Right ventricle myocardium superior (tissue), 1 donor: ENCODE data around the gene CCDC170. TPM values are rescaled to one million over a fixed set of nuclear protein-coding genes. Genes with fewer than 3 reads are reported as not detected.
A peak's percentile ranks its signal among the peaks of the same experiment; 100 is the strongest.
"Not testable (repeated sequence)": the region's sequence is repeated elsewhere in the genome, so short reads cannot be mapped to it uniquely, and the experiment has no call there.

Experiments
- ATAC-seq: fragments of 200-7000 bp; cut with Tn5 transposase; one replicate; pipeline ENCODE4 v1.9.1; 2020; ENCODE audit warnings: mild to moderate bottlenecking; ENCODE audit not compliant: poor library complexity
- DNase-seq: peaks from one replicate; pipeline ENCODE4 v3.0.0-alpha.2; 2020
- intact Hi-C: fragments of 100-400 bp; cut with DNase I; formaldehyde crosslinking; loops from one replicate; pipeline ENCODE4 v1.11.2; 2022
- long read RNA-seq: library from polyadenylated mRNA; unstranded; transcript quantifications from one replicate; pipeline ENCODE4 v2.0.0, GENCODE V29; 2021
- total RNA-seq: library from RNA; stranded (reverse); fragmentation: NEBNext Ultra II Directional; extraction: Animal tissue kit (Norgen Biotek cat#: 25700); gene quantifications from one replicate; pipeline ENCODE4 v1.2.1, GENCODE V29; 2021
- donor health status: DM: no; HTN: yes; CAD: no; lungs with severe emphysema.

CCDC170 gene, protein sequence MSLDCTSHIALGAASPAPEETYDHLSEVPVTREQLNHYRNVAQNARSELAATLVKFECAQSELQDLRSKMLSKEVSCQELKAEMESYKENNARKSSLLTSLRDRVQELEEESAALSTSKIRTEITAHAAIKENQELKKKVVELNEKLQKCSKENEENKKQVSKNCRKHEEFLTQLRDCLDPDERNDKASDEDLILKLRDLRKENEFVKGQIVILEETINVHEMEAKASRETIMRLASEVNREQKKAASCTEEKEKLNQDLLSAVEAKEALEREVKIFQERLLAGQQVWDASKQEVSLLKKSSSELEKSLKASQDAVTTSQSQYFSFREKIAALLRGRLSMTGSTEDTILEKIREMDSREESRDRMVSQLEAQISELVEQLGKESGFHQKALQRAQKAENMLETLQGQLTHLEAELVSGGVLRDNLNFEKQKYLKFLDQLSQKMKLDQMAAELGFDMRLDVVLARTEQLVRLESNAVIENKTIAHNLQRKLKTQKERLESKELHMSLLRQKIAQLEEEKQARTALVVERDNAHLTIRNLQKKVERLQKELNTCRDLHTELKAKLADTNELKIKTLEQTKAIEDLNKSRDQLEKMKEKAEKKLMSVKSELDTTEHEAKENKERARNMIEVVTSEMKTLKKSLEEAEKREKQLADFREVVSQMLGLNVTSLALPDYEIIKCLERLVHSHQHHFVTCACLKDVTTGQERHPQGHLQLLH
- 0.65 TPM for total RNA-seq
- long read RNA-seq, full-length matches to known transcripts, result 1 of 1 reads
- long read RNA-seq, partial matches to known transcripts, result 0 of 1 reads
- long read RNA-seq, other reads (novel, unspliced or antisense), result 0 of 1 reads

DNA sequence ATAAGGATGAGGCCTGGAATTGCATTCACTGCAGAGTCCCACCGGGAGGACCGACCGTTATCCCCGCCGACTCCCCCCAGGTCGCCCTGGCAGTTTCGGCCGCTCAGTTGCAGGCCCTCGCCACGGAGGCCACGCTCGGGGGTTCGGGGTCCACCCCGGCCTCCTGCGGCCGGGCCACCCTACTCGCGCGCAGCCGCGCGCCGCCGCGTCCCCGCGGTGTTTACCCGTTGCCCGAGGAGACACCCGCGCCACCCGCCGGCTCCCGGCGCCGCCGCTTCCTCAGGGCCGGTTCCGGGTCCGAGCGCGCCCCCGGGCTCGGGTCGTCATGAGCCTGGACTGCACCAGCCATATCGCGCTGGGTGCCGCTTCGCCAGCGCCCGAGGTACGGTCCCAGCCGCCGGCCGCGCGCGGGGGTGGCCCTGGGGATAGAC, at the start of gene CCDC170:
Gene CCDC170, plus strand, starts transcription at position 214 of the 431 bp plus-strand sequence. Its CDS starts 112 bp downstream, at position 326.
- ATAC-seq, result peak; percentile 84
- DNase-seq, result peak; percentile 84
- intact Hi-C loops, result no loop called here

DNA sequence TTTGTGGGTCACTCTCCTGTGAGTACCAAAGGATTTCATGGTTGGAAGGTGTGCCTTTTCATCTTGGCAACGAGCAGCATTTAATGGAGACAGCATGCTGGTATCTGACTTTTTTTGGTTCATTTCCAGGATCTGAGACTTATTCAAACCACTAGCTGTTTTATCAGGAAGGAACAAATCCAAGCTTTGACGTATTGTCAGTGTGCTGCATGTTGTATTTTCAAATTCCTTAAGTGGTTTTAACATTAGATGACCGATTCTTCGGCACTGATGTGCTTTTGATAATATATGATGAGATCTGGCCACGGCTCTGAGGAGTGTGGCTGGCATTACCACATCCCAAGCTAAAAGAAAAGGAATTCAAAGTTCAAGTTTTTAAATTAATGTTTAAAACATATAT, 48.3 kb upstream of the CCDC170 start:
- DNase-seq (no peak), ATAC-seq (peak; percentile 57)
- intact Hi-C loops, result no loop called here

DNA sequence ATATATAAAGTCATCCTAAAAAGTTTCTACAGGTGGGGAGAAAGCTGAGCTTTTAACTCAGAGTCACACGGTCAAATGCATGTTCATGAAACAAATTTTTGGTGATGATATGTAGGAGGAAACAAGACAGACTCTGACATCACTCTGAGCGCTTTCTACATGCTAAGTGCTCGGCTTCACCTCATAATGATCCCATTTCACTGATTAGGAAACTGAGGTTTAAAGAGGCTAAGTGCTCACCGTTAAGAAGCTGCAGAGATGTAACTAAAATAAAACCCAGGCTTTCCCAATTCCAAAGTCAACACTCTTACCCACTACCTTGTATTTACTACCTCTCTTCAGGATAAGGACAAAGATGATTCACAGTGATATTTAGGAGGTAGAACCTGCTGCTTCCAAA, 46.6 kb upstream of the CCDC170 start:
- DNase-seq (no peak), ATAC-seq (no peak)
- intact Hi-C loops, result no loop called here

- ATAC-seq (no peak), DNase-seq (no peak)
- intact Hi-C loops, result no loop called here
These were observed 45.2 kb upstream of the CCDC170 start for GRCh38 chr6:151448623-151449022.

DNA sequence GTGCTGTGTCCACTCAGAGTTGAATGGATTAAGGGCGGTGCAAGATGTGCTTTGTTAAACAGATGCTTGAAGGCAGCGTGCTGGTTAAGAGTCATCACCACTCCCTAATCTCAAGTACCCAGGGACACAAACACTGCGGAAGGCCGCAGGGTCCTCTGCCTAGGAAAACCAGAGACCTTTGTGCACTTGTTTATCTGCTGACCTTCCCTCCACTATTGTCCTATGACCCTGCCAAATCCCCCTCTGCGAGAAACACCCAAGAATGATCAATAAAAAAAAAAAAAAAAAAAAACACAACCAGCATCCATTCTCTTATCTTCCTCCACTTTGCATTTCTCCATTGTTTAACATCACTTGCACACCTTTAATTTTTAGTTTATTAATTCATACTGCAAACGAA, 42.9 kb upstream of the CCDC170 start:
- ATAC-seq, DNase-seq, intact Hi-C loops: not testable (repeated sequence)

DNA sequence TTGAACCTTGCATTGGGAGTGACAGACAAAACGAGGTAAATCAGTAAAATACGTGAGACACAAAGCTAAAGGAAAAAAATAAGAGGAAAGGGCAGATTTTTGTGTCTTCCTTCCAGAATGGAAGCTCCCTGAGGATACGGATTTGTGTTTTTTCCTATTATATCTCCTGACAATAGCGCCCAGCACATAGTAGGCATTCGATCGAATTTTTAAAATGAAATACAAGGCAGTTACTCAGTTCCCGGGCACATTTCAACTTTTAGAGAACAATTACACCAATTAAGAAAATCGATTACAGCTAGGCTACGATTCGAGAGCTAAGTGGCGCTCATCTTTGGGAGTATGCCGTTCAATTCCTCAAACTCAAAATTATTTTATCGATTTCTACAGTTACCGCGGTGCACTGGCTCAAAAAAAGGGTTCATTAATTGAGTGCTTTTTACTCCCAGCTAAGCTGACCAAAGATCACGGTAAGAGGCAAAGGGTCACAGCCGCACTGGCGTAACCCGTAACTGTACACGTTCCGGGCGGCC, 42.3 kb upstream of the CCDC170 start:
- intact Hi-C loops, result no loop called here
- ATAC-seq, result no peak
- DNase-seq, result no peak

- peak; percentile 100 for DNase-seq
- ATAC-seq, result peak; percentile 99
- intact Hi-C loops, result no loop called here
These were observed 41.7 kb upstream of the CCDC170 start, which contains the start of gene RMND1 for GRCh38 chr6:151451950-151452749. TSS of gene RMND1 (minus strand) at chr6:151452126. CDS start at chr6:151445811, 6,315 bp downstream.

DNA sequence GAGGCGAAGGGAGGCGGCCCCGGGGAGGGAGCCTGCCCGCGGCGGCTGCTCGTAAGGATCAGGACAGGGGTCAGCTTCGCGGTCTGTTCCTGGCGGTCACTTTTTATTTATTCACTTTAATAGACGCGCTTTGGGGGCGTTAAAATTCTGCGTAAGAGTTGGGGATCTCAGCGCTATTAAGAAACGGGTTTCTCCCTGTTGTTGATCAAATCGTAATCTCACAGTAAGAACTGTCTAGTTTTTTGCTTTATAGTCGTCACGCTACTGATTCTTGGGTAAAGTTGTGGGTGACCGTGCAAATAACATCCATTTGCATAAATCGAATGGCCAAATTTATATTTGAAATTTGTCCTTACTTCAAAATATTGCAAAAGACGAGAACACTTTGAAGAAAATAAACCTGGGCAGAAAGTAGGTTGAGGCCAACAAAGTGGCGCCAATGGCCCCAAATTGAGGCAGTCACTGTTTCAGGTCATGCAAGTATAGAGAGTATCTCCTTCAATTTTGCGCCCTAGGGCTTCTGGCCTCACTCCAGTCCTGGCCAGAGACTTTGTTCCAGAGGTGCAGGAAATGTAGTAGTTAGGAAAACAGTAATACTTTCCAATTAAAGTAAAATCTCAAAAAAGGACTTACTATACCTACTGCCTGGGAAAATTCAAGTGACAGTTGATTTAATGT, 40.9 kb upstream of the CCDC170 start:
- DNase-seq, result peak; percentile 49
- ATAC-seq, result peak; percentile 43
- intact Hi-C loops, result no loop called here

DNA sequence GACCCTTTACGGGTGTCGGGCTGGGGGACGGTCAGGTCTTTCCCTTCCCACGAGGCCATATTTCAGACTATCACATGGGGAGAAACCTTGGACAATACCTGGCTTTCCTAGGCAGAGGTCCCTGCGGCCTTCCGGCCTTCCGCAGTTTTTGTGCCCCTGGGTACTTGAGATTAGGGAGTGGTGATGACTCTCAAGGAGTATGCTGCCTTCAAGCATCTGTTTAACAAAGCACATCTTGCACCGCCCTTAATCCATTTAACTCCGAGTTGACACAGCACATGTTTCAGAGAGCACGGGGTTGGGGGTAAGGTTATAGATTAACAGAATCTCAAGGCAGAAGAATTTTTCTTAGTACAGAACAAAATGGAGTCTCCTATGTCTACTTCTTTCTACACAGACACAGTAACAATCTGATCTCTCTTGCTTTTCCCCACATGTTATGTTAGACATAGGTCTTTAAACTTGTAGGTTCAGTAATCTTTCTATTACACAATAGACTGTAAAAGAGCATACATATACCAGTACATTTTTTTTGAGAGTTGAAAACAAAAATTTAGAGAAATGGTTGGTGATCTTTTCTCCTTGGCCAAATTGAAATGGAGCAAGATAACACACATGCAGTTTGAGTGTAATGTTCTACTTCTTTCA, 37.9 kb upstream of the CCDC170 start:
- intact Hi-C loops, DNase-seq, ATAC-seq: not testable (repeated sequence)

GRCh38 chr6:151461673-151462072, 32.1 kb upstream of the CCDC170 start:
- intact Hi-C loops, result no loop called here
- no peak for ATAC-seq
- no peak for DNase-seq

- no peak for DNase-seq
- intact Hi-C loops, result no loop called here
- no peak for ATAC-seq
These were observed 29.1 kb upstream of the CCDC170 start for GRCh38 chr6:151464702-151465101.

DNA sequence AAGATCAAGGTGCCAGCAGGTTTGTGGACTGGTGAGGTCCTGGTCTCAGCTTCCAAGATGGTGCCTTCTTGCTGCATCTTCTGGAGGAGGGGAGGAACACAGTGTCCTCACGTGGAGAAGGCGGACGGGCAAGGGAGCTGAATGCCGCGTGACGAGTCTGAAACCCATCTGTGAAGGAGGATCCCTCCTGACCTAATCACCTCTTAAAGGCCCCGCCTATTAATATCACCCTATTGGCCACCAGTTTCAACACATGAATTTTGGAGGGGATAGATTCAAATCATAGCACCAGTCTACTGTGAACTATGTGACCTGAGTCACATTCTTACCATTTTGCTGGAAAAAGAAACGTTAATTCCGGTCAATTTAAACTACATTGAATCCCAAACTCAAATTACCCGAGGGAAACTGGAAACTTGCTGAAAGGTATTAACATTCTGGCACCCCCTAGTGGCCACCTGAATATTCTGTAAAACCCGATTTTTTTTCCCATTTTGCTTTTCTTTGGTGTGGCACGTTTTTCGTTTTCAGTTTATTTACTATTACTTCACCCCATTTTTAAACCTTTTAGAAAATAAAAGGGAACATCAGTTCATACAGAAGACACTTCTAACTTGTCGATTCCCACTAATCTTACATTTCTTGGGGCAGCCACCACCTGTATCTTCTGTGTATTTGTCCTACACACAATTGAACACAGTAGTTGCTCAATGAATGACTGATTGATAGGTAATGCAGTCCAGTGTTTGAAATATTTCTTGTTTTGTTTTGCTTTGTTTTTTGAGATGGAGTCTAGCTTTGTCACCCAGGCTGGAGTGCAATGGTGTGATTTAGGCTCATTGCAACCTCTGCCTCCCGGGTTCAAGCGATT, 17.9 kb upstream of the CCDC170 start:
- DNase-seq, result no peak
- ATAC-seq, result peak; percentile 45
- intact Hi-C loops, result no loop called here

DNA sequence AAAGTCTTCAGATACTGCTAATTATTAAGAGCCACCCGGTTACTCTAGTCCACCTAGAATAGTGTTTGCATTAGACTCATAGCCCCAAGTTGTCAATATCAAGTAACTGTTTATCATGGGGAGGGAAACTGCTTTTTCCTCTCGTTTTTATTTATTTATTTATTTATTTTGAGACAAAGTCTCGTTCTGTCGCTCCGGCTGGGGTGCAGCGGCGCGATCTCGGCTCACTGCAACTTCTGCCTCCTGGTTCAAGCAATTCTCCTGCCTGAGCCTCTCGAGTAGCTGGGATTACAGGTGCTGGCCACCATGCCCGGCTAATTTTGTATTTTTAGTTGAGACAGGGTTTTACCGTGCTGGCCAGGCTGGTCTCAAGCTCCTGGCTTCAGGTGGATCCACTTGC, 16.1 kb upstream of the CCDC170 start:
- intact Hi-C loops, result no loop called here
- DNase-seq, result no peak

DNA sequence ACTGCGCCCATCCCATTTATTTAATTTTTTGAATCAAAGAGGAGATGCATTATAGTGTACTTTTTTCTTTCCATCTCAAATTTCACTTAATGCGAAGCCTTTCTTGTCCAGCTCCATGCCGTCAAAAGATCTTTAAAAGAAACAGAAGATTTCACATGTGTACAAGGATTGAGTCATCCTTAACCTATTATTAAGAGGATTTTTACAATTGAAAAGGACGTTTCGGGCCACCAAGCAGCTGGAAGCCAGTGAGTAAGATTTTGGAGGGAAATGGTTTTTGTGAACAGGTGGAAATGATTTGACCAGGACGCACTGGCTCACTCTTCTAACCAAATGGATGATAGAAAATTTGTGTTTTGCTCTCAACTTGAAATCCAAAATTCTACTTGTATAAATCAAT, 15.1 kb upstream of the CCDC170 start:
- intact Hi-C loops, result no loop called here
- ATAC-seq (no peak), DNase-seq (no peak)

More for the DNA sequence above, 16.1 kb upstream of the CCDC170 start:
- no peak for ATAC-seq

DNA sequence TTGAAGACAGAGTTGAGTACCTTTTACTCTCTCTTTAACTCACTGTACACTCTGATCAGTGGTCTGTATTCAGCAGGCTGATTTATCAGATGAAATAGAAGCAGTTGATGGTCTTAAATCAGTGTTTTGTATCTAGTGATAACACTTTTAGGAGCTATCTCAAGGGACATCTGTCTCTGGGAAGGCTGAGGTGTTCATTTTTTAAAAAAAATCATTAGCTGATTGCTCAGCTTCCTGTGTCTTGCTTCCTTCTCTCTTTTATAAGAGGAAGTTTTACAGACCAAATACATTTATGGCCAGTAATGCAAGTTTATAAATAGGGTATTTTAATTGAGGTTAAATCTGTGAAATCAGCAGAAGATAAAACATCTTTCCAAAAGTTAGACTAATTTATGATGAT, 12.0 kb upstream of the CCDC170 start:
- ATAC-seq (no peak), DNase-seq (no peak)
- intact Hi-C loops, result no loop called here

DNA sequence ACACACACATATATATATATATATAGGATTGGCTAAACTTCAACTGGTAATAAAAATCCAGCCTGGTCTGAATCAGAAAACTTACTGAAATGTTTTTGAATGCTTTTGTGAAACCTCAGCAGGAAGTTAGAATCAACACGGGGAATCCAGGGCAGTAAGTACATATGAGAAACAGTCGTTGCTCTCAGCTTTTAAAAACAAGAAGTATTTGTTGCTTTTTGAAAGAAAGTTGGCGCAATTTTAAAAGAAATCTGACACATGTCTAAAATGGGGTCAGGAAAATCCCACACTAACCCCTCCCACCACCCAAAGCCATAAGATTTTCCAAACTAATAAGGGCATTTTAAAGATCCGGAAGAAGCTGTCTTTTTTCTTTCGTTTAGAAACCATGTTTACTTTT, 11.5 kb upstream of the CCDC170 start:
- intact Hi-C loops, result no loop called here
- DNase-seq (no peak), ATAC-seq (peak; percentile 29)

DNA sequence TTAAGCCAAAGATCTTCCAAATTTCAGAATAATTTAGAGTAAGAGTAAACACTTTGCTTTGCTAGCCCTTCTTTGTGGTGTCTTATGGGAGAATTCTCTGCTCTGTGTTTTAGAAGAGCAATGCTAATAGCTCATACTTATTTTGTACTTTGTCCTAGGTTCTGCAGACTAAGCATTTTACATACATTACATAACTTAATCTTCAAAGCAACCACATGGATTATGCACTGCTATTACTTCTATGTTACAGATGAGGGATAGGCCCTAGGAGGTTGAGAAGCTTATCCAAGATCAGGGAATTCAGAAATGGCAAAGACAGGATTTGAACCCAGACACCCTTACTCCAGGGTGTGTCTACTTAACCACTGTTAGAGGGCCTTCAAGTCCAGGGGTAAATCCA, 9.8 kb upstream of the CCDC170 start:
- ATAC-seq (no peak), DNase-seq (no peak)
- intact Hi-C loops, result no loop called here
